Tongue (tissue), 2 donors: ENCODE measurements around the gene PMFBP1. TPM values are rescaled to one million over a fixed set of nuclear protein-coding genes. Genes with fewer than 3 reads are reported as not detected.

Experiments
- DNase-seq: peaks from one replicate; pipeline ENCODE4 v3.0.0-alpha.2; 2015
- total RNA-seq: library from RNA; depleted of rRNA; stranded (reverse); fragments of >200 nt; gene quantifications from one replicate; pipeline ENCODE4 v1.2.3, GENCODE V29; 2014

PMFBP1 gene
- total RNA-seq, 1 donor from 2014 or later: 8.1 TPM

- DNase-seq: no peak
Measured at GRCh38 chr16:72182976-72183375, 11.0 kb upstream of the PMFBP1 start.

DNA sequence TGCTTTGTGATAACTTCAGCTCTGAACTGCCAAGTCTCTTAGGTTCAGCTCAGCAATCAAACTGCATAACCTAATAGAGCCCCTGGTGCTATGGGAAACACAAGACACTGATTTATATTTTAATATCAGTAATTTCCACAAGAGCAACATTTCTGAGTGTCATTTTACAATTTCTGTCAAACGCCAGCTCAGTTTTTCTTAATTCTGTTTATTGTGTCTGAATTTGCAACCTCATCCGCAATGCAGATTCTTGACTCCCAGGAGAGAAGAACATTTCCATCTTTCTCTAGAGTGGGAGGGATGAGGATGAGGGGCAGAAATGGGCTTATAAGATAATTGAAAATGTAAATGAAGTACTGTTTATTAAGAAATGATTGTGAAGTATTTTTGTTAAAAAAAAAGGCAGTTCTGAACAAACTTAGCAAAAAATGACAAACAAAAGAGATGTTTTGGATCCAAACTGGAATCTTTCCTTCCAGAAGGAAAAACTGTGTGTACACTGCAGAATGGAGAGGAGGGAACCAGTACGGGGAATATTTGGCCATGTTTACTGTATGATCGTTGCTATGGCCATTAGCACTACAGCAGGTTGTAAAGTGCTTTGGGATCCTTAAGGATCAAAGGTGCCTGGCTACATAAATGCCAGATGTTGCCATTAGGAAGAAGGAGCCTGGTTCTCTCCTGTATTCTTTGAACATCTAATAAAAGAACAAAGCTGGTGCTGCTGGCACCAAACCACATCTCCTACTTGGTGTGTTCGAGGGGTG lies 7.4 kb upstream of the PMFBP1 start:
- no peak for DNase-seq

DNA sequence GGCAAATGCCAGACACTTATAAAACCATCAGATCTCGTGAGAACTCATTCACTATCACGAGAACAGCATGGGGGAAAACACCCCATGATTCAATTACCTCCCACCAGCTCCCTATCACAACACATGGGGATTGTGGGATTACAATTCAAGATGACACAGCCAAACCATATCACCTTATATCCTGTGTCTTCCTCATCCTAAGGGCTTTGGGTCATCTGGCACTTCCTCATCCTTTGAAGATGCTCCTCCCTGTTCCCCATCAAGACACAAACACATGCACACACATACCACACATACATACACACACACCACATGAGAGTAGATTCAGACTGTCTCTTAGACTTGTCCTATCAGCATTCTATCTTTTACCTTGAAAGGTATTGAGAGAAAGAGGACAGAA lies 2.8 kb upstream of the PMFBP1 start:
- no peak for DNase-seq

GRCh38 chr16:72173997-72174396 lies 2.0 kb upstream of the PMFBP1 start:
- no peak for DNase-seq

DNA sequence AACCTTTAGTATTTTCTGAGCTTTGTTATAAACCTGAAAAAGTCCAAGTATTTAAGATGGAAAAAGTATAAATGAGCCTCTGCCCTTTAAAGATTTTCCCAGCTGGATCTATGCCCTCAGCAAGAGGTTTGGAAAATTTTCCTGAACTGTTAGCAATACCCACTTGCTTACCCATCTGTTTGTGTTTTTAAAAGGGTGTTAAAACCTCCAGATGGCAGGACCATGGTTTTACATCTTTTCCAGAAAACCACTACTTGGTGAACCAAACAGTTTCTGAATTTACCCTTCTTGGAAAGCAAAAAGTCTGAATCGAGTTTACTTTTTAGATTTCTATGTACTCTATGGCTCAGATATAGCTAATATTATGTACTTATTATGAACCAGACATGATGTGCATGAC lies 719 bp downstream of the PMFBP1 start:
- DNase-seq: no peak

- no peak for DNase-seq
Measured at GRCh38 chr16:72169708-72170107, 2.2 kb downstream of the PMFBP1 start.

DNA sequence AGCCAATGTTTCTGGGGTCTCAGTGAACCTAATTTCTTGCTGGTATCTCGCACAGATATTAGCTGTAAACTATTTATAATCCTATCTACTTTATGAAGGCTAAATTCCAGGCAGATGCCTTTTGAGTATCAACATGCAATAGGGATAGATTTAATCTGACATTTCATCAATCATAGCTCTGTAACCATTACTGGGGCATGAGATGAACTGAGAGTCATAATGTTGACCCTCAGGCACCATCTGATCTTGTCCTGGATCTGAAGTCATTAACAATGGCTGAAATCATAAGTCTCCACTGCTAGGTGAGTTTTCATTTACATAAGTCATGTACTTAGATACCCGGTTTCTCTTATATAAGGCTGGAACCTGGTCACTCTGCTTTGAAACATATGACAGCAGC lies 3.6 kb downstream of the PMFBP1 start:
- no peak for DNase-seq

GRCh38 chr16:72166954-72167561 lies 4.9 kb downstream of the PMFBP1 start:
- DNase-seq: no peak

- DNase-seq: no peak
Measured at GRCh38 chr16:72166151-72166550, 5.8 kb downstream of the PMFBP1 start.

DNA sequence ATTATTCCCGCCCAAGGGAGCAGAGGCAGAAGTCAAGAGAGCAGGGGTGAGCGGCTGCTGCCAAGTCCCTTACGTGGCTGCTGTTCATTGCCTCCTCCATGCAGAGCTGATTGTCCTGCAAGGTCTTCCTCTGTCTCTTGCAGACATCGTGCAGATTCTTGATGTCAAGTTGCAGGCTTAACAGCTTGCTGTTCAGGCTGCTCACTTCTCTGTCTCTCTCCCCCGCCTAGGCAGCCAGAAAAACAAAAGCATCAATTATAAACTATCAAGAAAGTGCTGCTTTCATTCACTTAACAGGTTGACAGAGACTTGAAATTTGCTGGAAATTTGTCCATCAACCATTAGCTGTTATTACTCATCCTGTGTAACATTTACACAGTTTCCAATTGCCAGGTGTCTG lies 7.3 kb downstream of the PMFBP1 start:
- DNase-seq: no peak

DNA sequence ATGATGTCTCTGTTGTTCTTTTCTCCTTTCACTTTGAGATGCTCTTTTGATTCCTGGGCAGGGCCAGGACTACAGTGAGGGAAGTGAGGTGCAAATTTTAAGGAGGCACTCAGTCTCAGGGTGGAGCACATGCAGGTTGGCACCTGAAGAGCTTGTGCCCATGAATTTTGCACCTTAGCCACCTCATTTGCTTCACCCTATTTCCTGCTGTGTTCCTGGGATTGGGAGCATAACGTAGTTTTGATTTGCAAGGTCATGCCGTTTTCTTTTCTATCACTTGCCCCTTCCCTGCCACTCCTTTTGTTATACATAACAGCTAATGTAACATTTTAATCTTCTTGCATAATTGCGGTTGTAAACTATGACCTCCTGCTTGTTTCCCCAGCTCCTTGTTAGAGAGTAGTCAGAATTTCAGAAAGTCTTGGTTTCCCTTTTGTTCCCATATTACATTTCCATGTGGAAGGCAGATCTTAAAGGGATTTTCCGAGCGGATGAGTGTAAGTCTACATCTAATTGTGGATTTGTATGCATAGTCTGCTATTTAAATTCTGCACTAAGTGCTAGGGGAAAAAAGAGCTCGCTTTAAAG lies 9.8 kb downstream of the PMFBP1 start:
- no peak for DNase-seq

GRCh38 chr16:72159801-72160200 lies 12.2 kb downstream of the PMFBP1 start:
- DNase-seq: no peak

- DNase-seq: no peak
Measured at GRCh38 chr16:72159386-72159785, 12.6 kb downstream of the PMFBP1 start.

- DNase-seq: no peak
Measured at GRCh38 chr16:72149676-72150464, 22.1 kb downstream of the PMFBP1 start.

- DNase-seq: no peak
Measured at GRCh38 chr16:72142476-72142875, 29.5 kb downstream of the PMFBP1 start.

GRCh38 chr16:72139908-72140307 lies 32.0 kb downstream of the PMFBP1 start:
- no peak for DNase-seq

DNA sequence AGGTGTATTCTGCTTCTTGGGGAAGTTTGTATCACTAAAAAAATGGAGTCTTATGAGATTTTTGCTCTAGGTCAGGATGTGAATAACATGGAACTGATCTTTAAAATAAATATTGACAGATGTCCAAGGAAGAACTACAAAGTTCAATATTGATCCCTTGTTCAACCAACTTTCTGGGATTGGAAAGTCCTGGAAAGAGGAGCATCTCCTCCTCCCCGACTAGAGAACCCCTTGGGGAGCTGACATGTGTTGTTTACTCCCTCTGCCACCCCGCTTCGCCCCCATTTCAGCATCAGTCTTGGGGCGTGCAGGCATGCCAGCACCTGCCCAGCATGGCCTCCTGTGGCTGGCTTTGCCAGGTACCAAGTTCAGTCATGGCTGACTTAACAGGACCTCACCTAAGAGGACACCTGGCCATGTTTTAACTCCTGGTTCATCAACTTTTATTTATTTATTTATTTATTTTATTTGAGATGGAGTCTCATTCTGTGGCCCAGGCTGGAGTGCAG lies 33.8 kb downstream of the PMFBP1 start:
- DNase-seq: no peak

DNA sequence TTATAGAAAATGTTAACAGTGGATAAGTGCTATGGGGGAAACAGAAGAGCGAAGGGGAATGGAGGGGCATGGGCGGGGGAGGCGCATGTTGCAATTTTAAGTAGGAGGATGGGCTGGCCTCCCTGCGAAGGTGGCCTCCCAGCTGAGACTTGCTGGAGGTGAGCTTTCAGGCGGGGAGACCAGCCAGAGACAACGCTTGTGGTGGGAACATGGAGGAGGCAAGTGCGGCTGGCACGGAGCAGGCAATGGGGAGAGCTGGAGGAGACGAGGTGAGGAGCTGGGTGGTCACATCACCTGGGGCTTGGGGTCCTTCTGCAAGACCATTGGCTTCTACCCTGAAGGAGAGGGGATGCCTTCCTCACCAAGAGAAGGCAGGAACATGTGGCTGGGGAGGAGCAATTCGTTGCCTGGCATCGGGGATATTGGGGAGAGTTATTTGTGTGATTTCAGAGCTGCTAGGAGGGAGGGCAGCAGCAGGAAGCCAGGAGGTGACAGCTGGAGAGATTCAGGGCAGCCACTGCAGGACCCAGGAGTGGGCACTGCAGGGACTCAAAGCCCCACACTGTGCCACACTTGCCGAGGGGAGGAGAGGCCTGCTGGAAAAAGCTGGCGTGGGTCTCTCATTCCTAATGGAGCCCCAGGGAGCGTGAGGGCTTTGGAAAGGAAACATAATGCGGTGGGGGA lies 34.4 kb downstream of the PMFBP1 start:
- DNase-seq: no peak

- DNase-seq: no peak
Measured at GRCh38 chr16:72134507-72134906, 37.4 kb downstream of the PMFBP1 start.

GRCh38 chr16:72132726-72133125 lies 39.2 kb downstream of the PMFBP1 start:
- no peak for DNase-seq

- DNase-seq: no peak
Measured at GRCh38 chr16:72131036-72131435, 40.9 kb downstream of the PMFBP1 start.
